ENCODE measurements around the gene ITPKC.
"Not testable (repeated sequence)": the region's sequence is repeated elsewhere in the genome, so short reads cannot be mapped to it uniquely, and the experiment has no call there.

ITPKC gene

DNA sequence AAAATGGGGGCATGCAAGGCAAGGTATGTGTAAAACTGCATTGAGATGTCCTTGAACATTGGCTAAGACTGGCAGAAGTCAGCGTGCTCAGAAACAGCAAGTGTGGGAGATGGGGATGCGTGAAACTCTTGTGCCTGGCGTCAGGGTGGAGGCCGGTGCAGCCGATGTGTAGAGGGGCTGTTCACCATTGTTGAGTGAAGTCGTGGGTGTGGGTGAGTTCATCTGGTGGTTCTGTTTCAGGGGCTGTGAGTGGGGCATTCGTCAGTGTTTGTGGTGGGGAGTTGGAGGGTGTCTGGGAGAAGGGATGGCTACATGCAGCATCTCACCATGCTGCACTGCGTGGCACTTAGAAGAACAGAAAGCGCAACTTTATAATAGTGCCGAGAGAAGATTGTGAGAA lies 47.1 kb downstream of the ITPKC start:
- no peaks in the 10 kb centered on the region for H3K27me3 ChIP-seq (ENCODE audit: control insufficient read depth, insufficient read depth, low read length)
- H3K9ac ChIP-seq (ENCODE audit: low read depth, low read length), result no peak overlapping the region
- peaks cover 69% of the 10 kb centered on the region for H3K36me3 ChIP-seq (ENCODE audit: control insufficient read depth, insufficient read depth, low read length)

DNA sequence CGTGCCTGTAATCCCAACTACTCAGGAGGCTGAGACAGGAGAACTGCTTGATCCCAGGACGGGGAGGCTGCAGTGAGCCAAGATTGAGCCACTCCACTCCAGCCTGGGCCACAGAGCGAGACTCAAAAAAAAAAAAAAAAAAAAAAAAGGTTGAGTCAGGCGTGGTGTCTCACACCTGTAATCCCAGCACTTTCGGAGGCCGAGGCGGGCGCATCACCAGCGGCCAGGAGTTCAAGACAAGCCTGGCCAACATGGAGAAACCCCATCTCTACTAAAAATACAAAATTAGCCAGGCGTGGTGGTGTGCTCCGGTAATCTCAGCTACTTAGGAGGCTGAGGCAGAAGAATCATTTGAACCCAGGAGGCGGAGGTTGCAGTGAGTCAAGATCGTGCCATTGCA lies 49.5 kb downstream of the ITPKC start:
- not testable (repeated sequence) for H3K4me3 ChIP-seq (ENCODE audit: low read depth, low read length); H3K4me1 ChIP-seq (ENCODE audit: control insufficient read depth, insufficient read depth, low read length); H3K9me3 ChIP-seq (ENCODE audit: control insufficient read depth, insufficient read depth, low read length); H3K27me3 ChIP-seq (ENCODE audit: control insufficient read depth, insufficient read depth, low read length); H3K9ac ChIP-seq (ENCODE audit: low read depth, low read length)
- H3K36me3 ChIP-seq (ENCODE audit: control insufficient read depth, insufficient read depth, low read length), result peaks cover 46% of the 10 kb centered on the region

More for the DNA sequence above, 47.1 kb downstream of the ITPKC start:
- no peak overlapping the region for H3K4me3 ChIP-seq (ENCODE audit: low read depth, low read length)
- no peaks in the 10 kb centered on the region for H3K4me1 ChIP-seq (ENCODE audit: control insufficient read depth, insufficient read depth, low read length)
- no peaks in the 10 kb centered on the region for H3K9me3 ChIP-seq (ENCODE audit: control insufficient read depth, insufficient read depth, low read length)

DNA sequence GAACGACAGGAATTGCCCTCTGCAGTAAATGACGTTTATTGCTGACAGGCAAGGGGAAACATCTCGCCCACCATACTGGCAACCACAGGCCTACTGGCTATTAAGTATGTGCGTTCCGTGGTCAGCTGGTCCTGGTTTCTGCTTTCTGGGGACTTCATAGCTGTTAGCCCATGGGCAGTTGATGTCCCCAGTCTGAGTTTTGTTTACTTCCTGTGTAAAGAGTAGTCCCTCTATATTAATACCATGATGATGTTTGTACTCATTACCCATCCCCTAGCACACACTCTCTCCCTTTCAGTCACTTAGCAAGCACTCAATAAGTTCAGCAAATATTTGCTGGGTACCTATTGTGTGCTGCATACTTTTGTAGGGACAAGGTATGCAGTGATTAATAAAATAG lies 52.0 kb downstream of the ITPKC start:
- Histone ChIP-seq H3K27me3 (ENCODE audit: control insufficient read depth, insufficient read depth, low read length) (no peaks in the 10 kb centered on the region), H3K36me3 (ENCODE audit: control insufficient read depth, insufficient read depth, low read length) (peaks cover 21% of the 10 kb centered on the region), H3K9ac (ENCODE audit: low read depth, low read length) (no peak overlapping the region), H3K4me1 (ENCODE audit: control insufficient read depth, insufficient read depth, low read length) (no peaks in the 10 kb centered on the region), H3K9me3 (ENCODE audit: control insufficient read depth, insufficient read depth, low read length) (no peaks in the 10 kb centered on the region), H3K4me3 (ENCODE audit: low read depth, low read length) (no peak overlapping the region)

DNA sequence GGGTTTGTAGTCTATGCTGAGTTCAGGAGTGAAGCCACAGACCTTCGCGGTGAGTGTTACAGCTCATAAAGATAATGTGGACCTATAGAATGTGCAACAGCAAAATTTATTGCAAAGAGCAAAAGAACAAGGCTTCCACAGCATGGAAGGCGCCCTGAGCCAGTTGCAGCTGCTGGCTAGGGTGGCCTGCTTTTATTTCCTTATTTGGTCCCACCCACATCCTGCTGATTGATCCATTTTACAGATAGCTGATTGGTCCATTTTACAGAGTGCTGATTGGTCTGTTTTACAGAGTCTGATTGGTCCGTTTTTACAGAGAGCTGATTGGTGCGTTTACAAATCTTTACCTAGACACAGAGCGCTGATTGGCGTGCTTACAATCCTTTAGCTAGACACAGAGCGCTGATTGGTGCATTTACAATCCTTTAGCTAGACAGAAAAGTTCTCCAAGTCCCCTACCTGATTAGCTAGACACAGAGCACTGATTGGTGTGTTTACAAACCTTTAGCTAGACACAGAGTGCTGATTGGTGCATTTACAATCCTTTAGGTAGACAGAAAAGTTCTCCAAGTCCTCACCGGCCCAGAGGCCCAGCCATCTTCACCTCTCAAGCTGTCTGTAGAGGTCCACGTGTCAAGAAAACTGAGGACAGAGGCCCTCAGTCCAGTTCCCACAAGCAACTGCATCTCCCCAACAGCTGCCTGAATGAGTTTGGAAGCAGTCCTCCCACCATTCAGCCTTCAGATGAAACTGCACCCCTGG lies 54.4 kb downstream of the ITPKC start:
- not testable (repeated sequence) for H3K36me3 ChIP-seq (ENCODE audit: control insufficient read depth, insufficient read depth, low read length); H3K9me3 ChIP-seq (ENCODE audit: control insufficient read depth, insufficient read depth, low read length); H3K27me3 ChIP-seq (ENCODE audit: control insufficient read depth, insufficient read depth, low read length); H3K4me1 ChIP-seq (ENCODE audit: control insufficient read depth, insufficient read depth, low read length); H3K9ac ChIP-seq (ENCODE audit: low read depth, low read length); H3K4me3 ChIP-seq (ENCODE audit: low read depth, low read length)

DNA sequence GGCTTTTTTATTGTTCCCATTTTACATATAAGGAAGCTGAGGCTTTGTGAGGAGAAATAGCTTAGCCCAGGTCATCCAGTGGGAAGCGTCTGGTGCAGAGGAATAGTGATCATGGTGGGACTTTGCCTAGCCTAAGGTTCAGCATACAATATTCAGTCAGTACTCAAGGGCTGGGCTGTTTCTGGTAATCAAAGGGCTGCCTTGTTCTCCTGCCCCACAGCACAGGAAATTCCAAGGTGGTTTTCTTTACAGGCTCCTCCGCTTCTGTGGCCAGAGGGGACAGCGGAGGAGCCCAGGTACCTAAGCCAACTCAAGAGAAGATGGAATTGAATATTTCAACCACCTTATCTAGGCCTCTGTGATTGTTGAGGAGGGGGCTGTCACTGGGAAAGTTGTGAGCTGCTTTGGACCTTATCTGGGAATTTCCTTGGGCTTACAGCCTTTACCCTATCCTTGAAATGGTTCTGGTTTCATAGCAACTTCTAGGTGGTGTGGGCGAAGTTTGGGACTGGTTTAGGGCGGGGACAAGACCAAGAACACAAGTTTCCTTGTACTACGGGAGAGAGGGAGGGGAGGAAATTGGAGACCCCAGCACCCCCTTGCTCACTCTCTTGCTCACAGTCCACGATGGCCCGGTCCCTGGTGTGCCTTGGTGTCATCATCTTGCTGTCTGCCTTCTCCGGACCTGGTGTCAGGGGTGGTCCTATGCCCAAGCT lies 58.2 kb downstream of the ITPKC start, which contains the start of gene MIA:
Gene MIA (plus strand): TSS at position 606 of the 716 bp plus-strand sequence. CDS start 22 bp downstream, at position 628.
- Histone ChIP-seq H3K36me3 (ENCODE audit: control insufficient read depth, insufficient read depth, low read length) (no peaks in the 10 kb centered on the region), H3K9ac (ENCODE audit: low read depth, low read length) (no peak within 1 kb of the TSS), H3K4me1 (ENCODE audit: control insufficient read depth, insufficient read depth, low read length) (peaks cover 4% of the 10 kb centered on the region), H3K9me3 (ENCODE audit: control insufficient read depth, insufficient read depth, low read length) (no peaks in the 10 kb centered on the region), H3K27me3 (ENCODE audit: control insufficient read depth, insufficient read depth, low read length) (no peaks in the 10 kb centered on the region), H3K4me3 (ENCODE audit: low read depth, low read length) (no peak within 1 kb of the TSS)

DNA sequence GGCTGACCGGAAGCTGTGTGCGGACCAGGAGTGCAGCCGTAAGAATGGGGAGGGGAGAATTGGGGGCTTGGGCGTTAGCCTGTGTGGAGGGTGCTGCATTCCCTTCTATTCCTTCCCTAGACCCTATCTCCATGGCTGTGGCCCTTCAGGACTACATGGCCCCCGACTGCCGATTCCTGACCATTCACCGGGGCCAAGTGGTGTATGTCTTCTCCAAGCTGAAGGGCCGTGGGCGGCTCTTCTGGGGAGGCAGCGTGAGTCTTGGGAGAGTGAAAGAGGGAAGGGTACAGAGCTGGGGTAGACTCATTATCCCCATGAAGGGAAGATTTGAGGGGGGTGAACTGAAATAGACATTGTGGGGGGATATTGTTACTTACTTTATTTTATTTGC lies 58.7 kb downstream of the ITPKC start:
- Histone ChIP-seq H3K4me1 (ENCODE audit: control insufficient read depth, insufficient read depth, low read length) (peaks cover 4% of the 10 kb centered on the region), H3K9me3 (ENCODE audit: control insufficient read depth, insufficient read depth, low read length) (no peaks in the 10 kb centered on the region), H3K4me3 (ENCODE audit: low read depth, low read length) (no peak overlapping the region), H3K27me3 (ENCODE audit: control insufficient read depth, insufficient read depth, low read length) (no peaks in the 10 kb centered on the region), H3K36me3 (ENCODE audit: control insufficient read depth, insufficient read depth, low read length) (no peaks in the 10 kb centered on the region), H3K9ac (ENCODE audit: low read depth, low read length) (no peak overlapping the region)

DNA sequence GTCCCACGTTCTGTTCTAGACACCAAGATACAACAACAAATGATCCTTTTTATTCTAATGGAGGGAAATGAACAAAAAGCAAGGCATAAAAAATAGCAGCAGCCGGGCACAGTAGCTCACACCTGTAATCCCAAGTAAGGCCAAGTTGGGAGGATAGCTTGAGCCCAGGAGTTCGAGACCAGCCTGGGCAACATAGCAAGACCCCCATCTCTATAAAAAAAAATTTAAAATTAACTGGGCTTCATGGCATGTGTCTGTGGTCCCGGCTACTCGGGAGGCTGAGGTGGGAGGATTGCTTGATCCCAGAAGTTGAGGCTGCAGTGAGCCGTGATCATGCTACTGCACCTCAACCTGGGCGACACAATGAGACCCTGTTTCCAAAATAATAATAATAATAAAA lies 59.5 kb downstream of the ITPKC start:
- H3K36me3 ChIP-seq (ENCODE audit: control insufficient read depth, insufficient read depth, low read length), result no peaks in the 10 kb centered on the region
- no peaks in the 10 kb centered on the region for H3K9me3 ChIP-seq (ENCODE audit: control insufficient read depth, insufficient read depth, low read length)
- no peak overlapping the region for H3K4me3 ChIP-seq (ENCODE audit: low read depth, low read length)
- H3K27me3 ChIP-seq (ENCODE audit: control insufficient read depth, insufficient read depth, low read length), result no peaks in the 10 kb centered on the region
- H3K4me1 ChIP-seq (ENCODE audit: control insufficient read depth, insufficient read depth, low read length), result peaks cover 4% of the 10 kb centered on the region
- H3K9ac ChIP-seq (ENCODE audit: low read depth, low read length), result no peak overlapping the region

DNA sequence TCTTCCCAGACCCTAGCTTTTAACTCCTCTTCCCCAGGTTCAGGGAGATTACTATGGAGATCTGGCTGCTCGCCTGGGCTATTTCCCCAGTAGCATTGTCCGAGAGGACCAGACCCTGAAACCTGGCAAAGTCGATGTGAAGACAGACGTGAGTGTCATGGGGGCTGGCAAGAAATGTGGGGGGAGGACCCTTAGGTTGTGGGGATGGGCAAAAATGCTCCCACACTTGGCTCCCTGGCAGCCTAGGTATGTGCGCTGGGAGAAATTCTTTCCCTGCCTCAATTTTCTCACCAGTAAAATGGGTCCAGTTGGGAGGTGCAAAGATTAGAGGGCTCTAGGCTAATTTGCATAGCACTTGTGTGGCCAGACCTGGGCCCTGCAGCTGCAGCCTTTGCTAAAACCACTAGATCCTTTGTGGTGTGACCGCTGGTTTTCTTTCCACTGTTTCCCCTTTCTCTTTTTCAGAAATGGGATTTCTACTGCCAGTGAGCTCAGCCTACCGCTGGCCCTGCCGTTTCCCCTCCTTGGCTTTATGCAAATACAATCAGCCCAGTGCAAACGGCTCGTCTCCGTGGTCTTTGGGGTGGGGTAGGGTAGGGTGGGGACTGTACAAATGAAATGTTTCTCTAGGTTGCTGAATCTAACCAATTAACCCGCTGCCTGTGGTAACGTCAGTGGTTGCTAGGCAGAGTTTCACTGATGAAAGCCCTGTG lies 60.2 kb downstream of the ITPKC start:
- Histone ChIP-seq H3K27me3 (ENCODE audit: control insufficient read depth, insufficient read depth, low read length) (no peaks in the 10 kb centered on the region), H3K36me3 (ENCODE audit: control insufficient read depth, insufficient read depth, low read length) (no peaks in the 10 kb centered on the region), H3K9me3 (ENCODE audit: control insufficient read depth, insufficient read depth, low read length) (no peaks in the 10 kb centered on the region), H3K4me3 (ENCODE audit: low read depth, low read length) (peak overlapping the region; percentile 97), H3K4me1 (ENCODE audit: control insufficient read depth, insufficient read depth, low read length) (peaks cover 4% of the 10 kb centered on the region), H3K9ac (ENCODE audit: low read depth, low read length) (peak overlapping the region; percentile 98)

DNA sequence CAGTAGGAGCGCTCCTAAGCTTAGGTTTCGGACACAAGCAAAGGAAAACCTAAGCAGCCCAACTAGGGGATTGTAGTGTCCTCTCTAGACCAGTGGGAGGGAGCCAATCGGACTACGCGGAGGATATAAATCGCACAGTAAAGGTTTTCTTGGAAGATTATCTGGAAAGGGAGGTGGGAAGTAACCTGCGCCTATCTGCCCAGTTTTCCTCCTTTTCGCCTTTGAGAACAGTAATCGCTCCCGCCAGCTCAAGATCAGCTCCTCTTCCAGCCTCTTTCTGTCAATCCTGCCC lies 60.7 kb downstream of the ITPKC start:
- H3K36me3 ChIP-seq (ENCODE audit: control insufficient read depth, insufficient read depth, low read length), result no peaks in the 10 kb centered on the region
- peaks cover 4% of the 10 kb centered on the region for H3K4me1 ChIP-seq (ENCODE audit: control insufficient read depth, insufficient read depth, low read length)
- H3K9ac ChIP-seq (ENCODE audit: low read depth, low read length), result peak overlapping the region; percentile 98
- H3K9me3 ChIP-seq (ENCODE audit: control insufficient read depth, insufficient read depth, low read length), result no peaks in the 10 kb centered on the region
- no peaks in the 10 kb centered on the region for H3K27me3 ChIP-seq (ENCODE audit: control insufficient read depth, insufficient read depth, low read length)
- peak overlapping the region; percentile 97 for H3K4me3 ChIP-seq (ENCODE audit: low read depth, low read length)

DNA sequence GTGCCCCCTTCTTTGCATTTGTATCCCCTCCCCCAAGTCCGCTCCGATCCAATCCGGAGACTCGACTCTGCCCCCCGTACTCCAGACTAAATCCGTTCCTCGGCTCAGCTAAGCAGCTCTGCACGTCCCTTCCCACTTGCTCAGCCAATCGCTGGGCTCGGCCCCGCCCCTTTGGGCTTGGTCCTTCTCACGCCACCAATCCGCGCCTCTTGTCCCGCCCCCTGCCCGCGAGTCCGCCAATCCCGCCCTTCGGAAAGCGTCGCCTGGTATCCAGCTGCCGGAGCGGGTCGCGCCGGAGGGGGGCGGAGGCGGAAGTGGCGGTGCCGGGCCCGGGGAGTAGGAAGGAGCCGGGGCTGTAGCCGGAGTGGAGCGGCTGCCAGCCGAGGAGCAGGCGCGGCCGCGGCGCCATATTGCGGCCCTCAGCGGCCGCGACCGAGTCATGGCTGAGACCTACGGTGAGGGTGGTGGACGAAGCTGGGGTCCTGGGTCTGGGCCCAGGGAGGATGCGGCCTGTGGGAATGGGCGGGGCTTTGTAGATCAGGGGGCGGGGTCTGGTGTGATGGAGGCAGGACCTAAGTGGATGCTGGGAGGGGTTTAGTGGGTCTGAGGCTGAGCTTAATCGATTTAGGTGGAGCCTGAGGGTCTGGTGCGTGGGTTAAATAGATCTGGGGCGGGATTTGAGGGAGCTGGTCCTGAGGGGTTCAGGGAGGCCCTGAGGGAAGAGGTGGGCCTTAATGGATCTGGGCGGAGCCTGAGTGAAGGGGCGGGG lies 61.2 kb downstream of the ITPKC start, which contains the start of gene RAB4B:
Gene RAB4B (plus strand): TSS at position 311 of the 769 bp plus-strand sequence. CDS start 129 bp downstream, at position 440.
- H3K4me1 ChIP-seq (ENCODE audit: control insufficient read depth, insufficient read depth, low read length), result peaks cover 4% of the 10 kb centered on the region
- H3K4me3 ChIP-seq (ENCODE audit: low read depth, low read length), result peak within 1 kb of the TSS; percentile 97
- H3K9me3 ChIP-seq (ENCODE audit: control insufficient read depth, insufficient read depth, low read length), result no peaks in the 10 kb centered on the region
- H3K9ac ChIP-seq (ENCODE audit: low read depth, low read length), result peak within 1 kb of the TSS; percentile 98
- H3K27me3 ChIP-seq (ENCODE audit: control insufficient read depth, insufficient read depth, low read length), result no peaks in the 10 kb centered on the region
- no peaks in the 10 kb centered on the region for H3K36me3 ChIP-seq (ENCODE audit: control insufficient read depth, insufficient read depth, low read length)

DNA sequence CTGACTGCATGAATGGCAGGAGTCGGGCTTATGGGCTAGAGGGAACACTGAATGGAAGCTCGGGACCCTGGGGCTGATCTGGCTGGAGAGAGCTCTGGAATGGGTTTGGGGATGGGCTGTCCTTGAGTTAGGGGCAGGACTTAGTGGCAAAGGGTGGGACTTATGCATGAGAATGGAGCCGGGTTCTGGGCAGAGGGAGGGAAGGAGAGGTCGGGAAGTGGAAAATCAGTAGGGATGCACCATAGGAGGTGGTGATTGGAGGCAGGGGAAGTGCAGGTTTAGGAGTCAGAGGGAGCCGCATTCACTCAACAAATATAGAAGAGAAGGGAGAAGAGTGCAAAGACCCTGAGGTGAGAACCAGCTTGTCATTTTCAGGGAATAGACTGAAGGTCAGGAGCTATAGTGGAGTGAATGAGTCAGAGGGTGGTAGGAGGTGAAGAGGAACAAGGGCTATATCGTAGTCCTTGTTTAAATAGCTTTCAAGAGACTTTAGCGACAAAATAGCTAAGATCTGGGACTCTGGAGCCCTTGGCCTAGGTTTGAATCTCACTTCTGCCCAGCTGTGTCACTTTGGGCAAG lies 61.9 kb downstream of the ITPKC start:
- H3K27me3 ChIP-seq (ENCODE audit: control insufficient read depth, insufficient read depth, low read length), result no peaks in the 10 kb centered on the region
- H3K4me1 ChIP-seq (ENCODE audit: control insufficient read depth, insufficient read depth, low read length), result peaks cover 4% of the 10 kb centered on the region
- no peaks in the 10 kb centered on the region for H3K36me3 ChIP-seq (ENCODE audit: control insufficient read depth, insufficient read depth, low read length)
- H3K9ac ChIP-seq (ENCODE audit: low read depth, low read length), result peak overlapping the region; percentile 79
- H3K4me3 ChIP-seq (ENCODE audit: low read depth, low read length), result peak overlapping the region; percentile 81
- H3K9me3 ChIP-seq (ENCODE audit: control insufficient read depth, insufficient read depth, low read length), result no peaks in the 10 kb centered on the region
